ENCODE results near the gene UBAP2.

The UBAP2 gene

GRCh38 chr9:34087370-34087769 is 38.7 kb upstream of the UBAP2 start:
- Histone ChIP-seq H3K27me3 (ENCODE audit: control insufficient read depth, low read length) (no peaks in the 10 kb centered on the region), H3K27ac (ENCODE audit: low read depth, low read length) (no peak overlapping the region), H3K4me3 (ENCODE audit: low read length) (no peak overlapping the region), H4K20me1 (ENCODE audit: control insufficient read depth, insufficient read depth, low read depth, low read length) (no peaks in the 10 kb centered on the region), H3K4me2 (ENCODE audit: low read length) (no peak overlapping the region), H3K79me2 (ENCODE audit: control insufficient read depth, low read length) (no peaks in the 10 kb centered on the region), H3K36me3 (ENCODE audit: control insufficient read depth, low read length) (peaks cover 68% of the 10 kb centered on the region), H3F3A (ENCODE audit: control insufficient read depth, insufficient read depth) (peaks cover 14% of the 10 kb centered on the region), H3K4me1 (ENCODE audit: control insufficient read depth, low read length) (no peaks in the 10 kb centered on the region; the same call in 1 of the 2 replicates), H3K9me2 (replicated peaks; ENCODE audit: control insufficient read depth, low read length) (no peaks in the 10 kb centered on the region), H3K9me3 (ENCODE audit: control insufficient read depth, insufficient read depth, low read length) (no peaks in the 10 kb centered on the region)
- no peak for TF ChIP-seq CTCF (IDR thresholded peaks at IDR 0.05; ENCODE audit: low read depth, low read length, poor library complexity, severe bottlenecking)

GRCh38 chr9:34086864-34087263 is 38.2 kb upstream of the UBAP2 start:
- no peaks in the 10 kb centered on the region for H3K9me3 ChIP-seq (ENCODE audit: control insufficient read depth, insufficient read depth, low read length)
- no peak overlapping the region for H3K4me3 ChIP-seq (ENCODE audit: low read length)
- no peaks in the 10 kb centered on the region for H3K79me2 ChIP-seq (ENCODE audit: control insufficient read depth, low read length)
- no peaks in the 10 kb centered on the region for H3K27me3 ChIP-seq (ENCODE audit: control insufficient read depth, low read length)
- H3F3A ChIP-seq (ENCODE audit: control insufficient read depth, insufficient read depth): peaks cover 14% of the 10 kb centered on the region
- no peaks in the 10 kb centered on the region for H4K20me1 ChIP-seq (ENCODE audit: control insufficient read depth, insufficient read depth, low read depth, low read length)
- no peaks in the 10 kb centered on the region for H3K9me2 ChIP-seq (replicated peaks; ENCODE audit: control insufficient read depth, low read length)
- H3K4me1 ChIP-seq (ENCODE audit: control insufficient read depth, low read length): no peaks in the 10 kb centered on the region; the same call in 1 of the 2 replicates
- no peak overlapping the region for H3K27ac ChIP-seq (ENCODE audit: low read depth, low read length)
- TF ChIP-seq CTCF (IDR thresholded peaks at IDR 0.05; ENCODE audit: low read depth, low read length, poor library complexity, severe bottlenecking): no peak
- no peak for TF ChIP-seq EZH2phosphoT487 (IDR thresholded peaks at IDR 0.05; ENCODE audit: borderline replicate concordance, low read length)
- H3K4me2 ChIP-seq (ENCODE audit: low read length): no peak overlapping the region
- H3K36me3 ChIP-seq (ENCODE audit: control insufficient read depth, low read length): peaks cover 63% of the 10 kb centered on the region

GRCh38 chr9:34085581-34086500 is 37.2 kb upstream of the UBAP2 start:
- Histone ChIP-seq H3K79me2 (ENCODE audit: control insufficient read depth, low read length) (no peaks in the 10 kb centered on the region), H3K4me1 (ENCODE audit: control insufficient read depth, low read length) (no peaks in the 10 kb centered on the region; the same call in 1 of the 2 replicates), H4K20me1 (ENCODE audit: control insufficient read depth, insufficient read depth, low read depth, low read length) (no peaks in the 10 kb centered on the region), H3F3A (ENCODE audit: control insufficient read depth, insufficient read depth) (peaks cover 14% of the 10 kb centered on the region), H3K27me3 (ENCODE audit: control insufficient read depth, low read length) (no peaks in the 10 kb centered on the region), H3K27ac (ENCODE audit: low read depth, low read length) (no peak overlapping the region), H3K4me3 (ENCODE audit: low read length) (no peak overlapping the region), H3K4me2 (ENCODE audit: low read length) (no peak overlapping the region), H3K9me2 (replicated peaks; ENCODE audit: control insufficient read depth, low read length) (no peaks in the 10 kb centered on the region), H3K9me3 (ENCODE audit: control insufficient read depth, insufficient read depth, low read length) (no peaks in the 10 kb centered on the region), H3K36me3 (ENCODE audit: control insufficient read depth, low read length) (peaks cover 53% of the 10 kb centered on the region)
- TF ChIP-seq CTCF (IDR thresholded peaks at IDR 0.05; ENCODE audit: low read depth, low read length, poor library complexity, severe bottlenecking): no peak
- TF ChIP-seq EZH2phosphoT487 (IDR thresholded peaks at IDR 0.05; ENCODE audit: borderline replicate concordance, low read length): no peak
